Stimulated activated CD4-positive, alpha-beta T cell treated with anti-CD3 and anti-CD28 coated beads, Interleukin-4, amount 100 ng/mL, for 1 hour (primary cell): ENCODE results near the gene NDUFS3.
A peak's percentile ranks its signal among the peaks of the same experiment; 100 is the strongest.
"Not testable (repeated sequence)": the region's sequence is repeated elsewhere in the genome, so short reads cannot be mapped to it uniquely, and the experiment has no call there.

Experiments used
- DNase-seq: peaks from one replicate; pipeline ENCODE4 v3.0.0-alpha.2; 2020

NDUFS3 gene

GRCh38 chr11:47562393-47562792 lies 16.5 kb upstream of the NDUFS3 start:
- DNase-seq = not testable (repeated sequence)

- DNase-seq = not testable (repeated sequence)
These were observed 14.5 kb upstream of the NDUFS3 start for GRCh38 chr11:47564366-47564765.

GRCh38 chr11:47564933-47565339 lies 13.9 kb upstream of the NDUFS3 start:
- DNase-seq = no peak

GRCh38 chr11:47565340-47566148 lies 13.3 kb upstream of the NDUFS3 start, which contains the start of gene PTPMT1:
Gene PTPMT1 (plus strand): TSS chr11:47565599. CDS start chr11:47565623, 24 bp downstream.
- DNase-seq = peak; percentile 71

DNA sequence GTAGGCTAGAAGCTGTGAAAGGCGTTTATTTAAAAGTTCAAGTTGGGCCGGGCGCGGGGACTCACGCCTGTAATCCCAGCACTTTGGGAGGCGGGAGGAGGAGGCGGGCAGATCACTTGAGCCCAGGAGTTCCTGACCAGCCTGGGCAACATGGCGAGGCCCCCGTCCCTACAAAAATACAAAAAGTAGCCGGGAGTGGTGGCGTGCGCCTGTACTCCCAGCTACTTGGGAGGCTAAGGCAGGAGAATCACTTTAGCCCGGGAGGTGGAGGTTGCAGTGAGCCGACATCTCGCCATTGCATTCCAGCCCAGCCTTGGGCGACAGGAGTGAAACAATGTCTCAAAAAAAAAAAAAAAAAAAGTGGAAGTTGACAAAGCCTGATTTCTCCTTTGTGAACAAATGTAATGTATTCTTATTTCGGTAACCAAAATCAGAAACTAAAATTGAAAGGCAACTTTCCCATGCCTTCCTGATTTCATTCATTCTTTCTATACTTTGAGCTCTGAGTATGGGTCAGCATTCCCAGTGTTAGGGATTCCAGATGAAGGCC lies 12.7 kb upstream of the NDUFS3 start:
- no peak for DNase-seq

GRCh38 chr11:47569646-47570045 lies 9.2 kb upstream of the NDUFS3 start:
- DNase-seq = no peak

DNA sequence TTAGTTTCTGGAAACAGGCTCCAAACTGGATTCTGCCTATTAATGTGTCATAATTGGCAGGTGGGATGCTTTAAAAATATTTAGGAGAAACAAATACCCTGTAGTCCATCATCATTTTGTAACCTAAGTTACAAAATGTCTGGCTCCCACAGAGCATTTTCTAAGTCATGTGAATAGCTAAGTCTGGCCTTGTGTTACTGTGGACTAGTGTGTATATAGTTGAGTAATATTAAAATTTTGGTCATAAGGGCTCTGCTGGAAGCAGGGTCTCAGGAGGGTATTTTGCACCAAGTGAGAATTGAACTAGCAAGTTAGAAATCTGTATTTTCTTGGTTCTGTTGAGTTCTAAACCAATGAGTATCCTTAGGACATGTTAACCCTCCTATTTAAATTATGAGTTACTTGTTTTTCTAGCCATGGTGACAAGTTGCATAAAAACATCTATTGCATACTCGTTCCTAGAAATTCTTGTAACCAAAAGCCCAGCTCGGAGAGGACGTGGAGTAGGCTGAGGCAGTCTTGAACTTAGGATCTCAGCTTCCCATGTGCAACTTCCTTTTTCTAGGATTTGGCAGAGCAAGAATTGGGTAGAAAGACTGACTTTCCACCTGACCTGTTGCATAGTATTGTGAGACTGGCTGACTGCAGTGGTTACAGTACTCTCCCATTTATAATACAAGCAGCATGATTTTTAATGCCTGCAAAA lies 8.1 kb upstream of the NDUFS3 start:
- DNase-seq = no peak

DNA sequence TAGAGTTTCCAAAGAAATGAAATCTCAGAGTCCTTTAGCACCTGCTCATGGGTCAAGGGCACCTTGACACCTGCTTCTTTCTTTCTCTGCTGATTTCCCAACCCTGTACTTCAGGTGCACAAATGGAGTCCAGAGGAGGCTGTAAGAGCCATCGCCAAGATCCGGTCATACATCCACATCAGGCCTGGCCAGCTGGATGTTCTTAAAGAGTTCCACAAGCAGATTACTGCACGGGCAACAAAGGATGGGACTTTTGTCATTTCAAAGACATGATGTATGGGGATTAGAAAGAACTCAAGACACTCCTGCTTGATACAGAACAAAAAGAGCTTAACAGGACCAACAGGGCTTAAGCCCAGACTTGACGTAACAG lies 7.5 kb upstream of the NDUFS3 start:
- DNase-seq = no peak

GRCh38 chr11:47571895-47572294 lies 7.0 kb upstream of the NDUFS3 start:
- DNase-seq = no peak

- DNase-seq = no peak
These were observed 6.1 kb upstream of the NDUFS3 start for GRCh38 chr11:47572715-47573255.

GRCh38 chr11:47573321-47573720 lies 5.6 kb upstream of the NDUFS3 start:
- no peak for DNase-seq

DNA sequence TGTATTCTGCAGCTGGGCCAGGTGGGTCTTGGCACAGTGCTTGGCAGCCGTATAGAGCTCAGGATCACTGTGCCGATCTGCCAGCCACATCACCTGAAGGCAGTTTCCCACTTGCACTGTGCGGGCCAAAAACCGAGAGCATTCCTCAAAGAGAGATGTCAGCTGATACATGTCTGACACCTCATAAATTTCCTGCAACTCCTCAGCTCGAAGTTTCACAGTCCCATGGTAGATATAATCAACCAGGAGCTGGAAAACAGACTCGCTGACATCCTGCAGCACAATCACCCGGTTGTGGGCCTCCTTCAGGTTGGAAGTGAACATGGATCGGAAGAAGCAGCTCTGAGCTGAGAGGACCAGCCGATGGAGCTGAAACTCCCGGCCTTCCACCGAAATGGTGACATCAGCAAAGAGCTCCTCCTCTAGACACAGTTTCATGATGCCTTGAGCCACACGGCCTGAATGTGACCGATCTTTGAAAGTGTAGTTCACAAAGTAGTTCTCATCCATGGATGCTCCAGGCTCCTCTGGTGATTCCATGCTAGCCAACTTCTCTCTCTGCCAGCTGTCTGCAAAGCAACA lies 1.3 kb upstream of the NDUFS3 start:
- no peak for DNase-seq

GRCh38 chr11:47583844-47584243 lies 5.0 kb downstream of the NDUFS3 start:
- no peak for DNase-seq

GRCh38 chr11:47586098-47586855 lies 7.4 kb downstream of the NDUFS3 start, which contains the start of gene FAM180B:
Gene FAM180B (plus strand): TSS chr11:47586678. CDS start chr11:47586769, 91 bp downstream.
- no peak for DNase-seq

- DNase-seq = no peak
These were observed 8.3 kb downstream of the NDUFS3 start for GRCh38 chr11:47587039-47587716.

GRCh38 chr11:47587723-47588326 lies 9.0 kb downstream of the NDUFS3 start:
- no peak for DNase-seq

- no peak for DNase-seq
These were observed 10.2 kb downstream of the NDUFS3 start for GRCh38 chr11:47589118-47589517.

DNA sequence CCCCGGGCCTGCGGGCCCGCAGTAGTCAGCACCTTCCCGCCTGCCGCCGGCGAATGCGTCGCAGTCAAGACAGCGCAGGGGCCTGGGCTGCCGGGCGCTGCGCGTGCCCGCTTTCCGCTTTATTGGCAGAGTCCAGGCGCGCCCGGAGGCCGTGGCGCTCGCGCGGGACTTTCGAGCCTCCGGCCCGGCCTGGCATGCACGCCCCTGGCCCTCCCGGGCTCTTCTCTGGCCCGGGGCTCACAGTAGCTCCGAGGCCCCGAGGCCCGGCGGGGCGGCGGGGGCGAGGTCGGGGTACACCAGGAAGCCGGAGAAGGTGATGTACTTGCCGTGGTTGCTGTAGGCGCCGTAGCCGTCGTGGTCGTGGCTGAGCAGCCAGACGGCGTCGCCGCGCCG lies 10.7 kb downstream of the NDUFS3 start:
- DNase-seq = no peak

DNA sequence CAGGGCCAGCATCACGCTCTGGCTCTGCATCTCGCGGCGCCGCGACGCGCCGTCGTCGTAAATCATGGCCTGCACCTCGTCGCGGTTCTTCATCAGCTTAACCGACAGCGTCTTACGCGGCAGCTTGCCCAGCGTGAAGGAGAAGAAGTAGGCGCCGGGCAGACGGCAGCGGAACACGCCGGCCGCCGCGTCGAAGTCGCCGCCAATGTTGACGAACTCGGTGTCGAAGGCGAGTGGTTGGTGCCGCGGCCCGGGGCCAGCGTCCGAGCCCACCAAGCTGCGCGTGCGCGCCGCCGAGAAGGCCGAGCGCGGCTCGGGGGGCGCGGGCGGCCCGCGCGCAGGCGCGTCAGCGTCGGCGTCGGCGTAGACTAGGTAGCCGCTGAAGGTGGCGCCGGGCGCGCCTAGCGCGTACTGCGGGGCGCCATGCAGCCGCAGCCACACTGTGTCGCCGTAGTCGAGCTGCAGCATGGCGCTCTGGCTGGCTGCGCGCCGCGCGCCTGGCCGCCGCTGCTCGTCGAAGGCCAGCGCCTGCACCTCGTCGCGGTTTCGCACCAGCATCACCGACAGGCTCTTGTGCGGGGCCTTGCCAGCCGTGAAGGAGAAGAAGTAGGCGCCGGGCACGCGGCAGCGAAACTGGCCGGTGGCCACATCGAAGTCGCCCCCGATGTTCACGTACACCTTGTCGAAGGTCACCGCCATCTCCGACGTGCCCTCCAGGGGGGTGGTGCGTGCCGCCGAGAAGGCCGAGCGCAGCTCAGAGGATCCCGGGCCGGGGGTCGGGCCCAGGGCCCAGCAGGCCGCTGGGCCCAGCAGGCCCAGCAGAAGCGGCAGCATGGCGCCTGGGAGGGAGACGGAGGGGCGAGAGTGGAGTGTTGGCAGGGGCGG lies 11.3 kb downstream of the NDUFS3 start:
- no peak for DNase-seq

DNA sequence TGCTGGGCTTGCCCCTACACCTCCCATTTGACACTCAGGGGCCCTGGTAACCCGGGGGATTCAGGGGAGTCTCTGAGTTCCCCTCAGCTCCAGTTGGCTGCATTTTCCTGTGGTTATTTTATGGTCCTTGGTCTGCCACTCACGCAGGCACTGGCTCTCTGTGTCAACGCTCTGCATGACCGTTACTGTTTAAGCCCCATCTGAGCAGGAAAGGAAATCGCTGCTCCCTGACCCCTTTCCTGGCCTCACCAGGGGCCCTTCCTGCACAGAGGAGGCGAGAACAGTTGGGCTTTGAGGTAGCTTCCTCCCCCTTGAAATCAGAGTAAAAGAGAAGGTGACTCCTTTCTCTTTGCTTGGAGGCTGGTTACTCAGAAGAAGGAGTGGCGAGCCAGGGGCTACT lies 12.9 kb downstream of the NDUFS3 start:
- DNase-seq = no peak
